HG03460 (cell line): ENCODE measurements around the gene NEK4.
"Not testable (repeated sequence)": the region's sequence is repeated elsewhere in the genome, so short reads cannot be mapped to it uniquely, and the experiment has no call there.

Experiments used
- ATAC-seq: cut with Tn5 transposase; IDR thresholded peaks from one replicate; pipeline ENCODE4 v1.9.1; 2021; ENCODE audit not compliant: unreplicated experiment

NEK4 gene

GRCh38 chr3:52779837-52780585 is 9.3 kb upstream of the NEK4 start:
- ATAC-seq = no peak

- peak; percentile 63 for ATAC-seq
Observed at GRCh38 chr3:52779011-52779836, 8.5 kb upstream of the NEK4 start.

DNA sequence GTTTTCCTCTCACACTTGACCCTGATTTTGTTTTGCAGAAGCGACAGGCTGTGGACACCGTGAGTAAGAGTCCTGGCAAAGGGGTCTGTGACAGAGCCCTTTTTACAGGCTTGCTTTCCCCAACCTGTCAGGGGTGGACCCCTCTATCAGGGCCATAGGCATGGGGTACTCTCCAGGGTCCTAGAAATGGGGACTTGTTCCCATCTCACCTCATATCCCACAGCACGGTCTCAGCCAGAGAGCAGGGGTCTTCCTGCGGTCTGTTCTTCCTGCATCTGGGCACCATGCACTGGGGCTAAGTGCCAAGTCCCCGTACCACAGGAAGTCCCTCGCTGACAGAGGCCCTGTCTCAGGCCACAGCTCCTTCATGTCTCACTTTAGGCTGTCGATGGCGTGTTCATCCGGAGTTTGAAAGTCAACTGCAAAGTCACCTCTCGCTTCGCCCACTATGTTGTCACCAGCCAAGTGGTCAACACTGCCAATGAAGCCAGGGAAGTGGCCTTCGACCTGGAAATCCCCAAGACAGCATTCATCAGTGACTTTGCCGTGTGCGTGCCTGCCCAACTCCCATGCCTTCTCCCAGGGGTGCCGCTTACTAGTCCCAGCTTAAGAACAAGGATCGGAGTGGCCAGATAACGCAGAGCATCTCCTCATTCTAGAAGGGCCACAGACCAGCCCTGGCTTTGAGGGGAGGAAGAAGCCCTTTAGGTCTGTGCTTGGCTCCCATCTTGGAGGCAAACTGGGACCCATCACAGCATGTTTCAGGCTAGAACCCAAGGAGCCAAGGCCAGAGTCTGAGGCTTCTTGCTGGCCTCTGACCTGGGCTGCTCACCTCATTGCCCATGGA is 7.4 kb upstream of the NEK4 start:
- ATAC-seq = no peak

GRCh38 chr3:52777127-52777958 is 6.6 kb upstream of the NEK4 start, which contains the start of gene ITIH1:
Gene ITIH1 (plus strand): TSS chr3:52777599. CDS start chr3:52777616, 17 bp downstream.
- no peak for ATAC-seq

DNA sequence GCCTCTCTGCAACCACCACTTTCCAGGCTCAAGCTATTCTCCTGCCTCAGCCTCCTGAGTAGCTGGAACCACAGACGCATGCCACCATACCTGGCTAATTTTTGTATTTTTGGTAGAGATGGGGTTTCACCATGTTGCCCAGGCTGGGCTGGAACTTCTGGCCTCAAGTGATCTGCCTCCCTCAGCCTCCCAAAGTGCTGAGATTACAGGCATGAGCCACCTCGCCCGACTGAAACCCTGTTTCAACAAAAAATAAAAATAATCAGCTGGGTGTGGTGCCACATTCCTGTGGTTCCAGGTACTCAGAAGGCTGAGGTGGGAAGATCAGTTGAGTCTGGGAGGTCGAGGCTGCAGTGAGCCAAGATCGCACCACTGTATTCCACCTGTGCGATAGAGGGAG is 5.7 kb upstream of the NEK4 start:
- ATAC-seq = not testable (repeated sequence)

DNA sequence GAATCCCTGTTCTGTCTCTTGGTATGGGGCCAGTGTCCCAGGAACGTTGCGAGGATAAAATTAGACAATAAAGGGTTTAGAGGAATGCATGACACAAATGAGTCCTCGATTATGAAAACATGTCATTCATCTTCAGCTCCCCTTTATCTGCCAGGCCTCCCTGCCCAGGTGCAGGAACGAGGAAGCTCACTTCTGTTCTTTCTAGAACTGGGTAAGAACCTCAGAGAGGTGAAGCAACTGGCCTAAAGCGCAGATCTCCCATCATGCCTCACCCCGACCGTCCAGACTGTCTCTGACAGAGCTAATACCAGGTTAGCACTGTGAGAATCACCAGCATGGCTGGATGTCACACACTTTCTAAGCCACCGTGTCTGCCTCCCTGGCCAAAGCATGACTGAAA is 5.1 kb upstream of the NEK4 start:
- ATAC-seq = no peak

DNA sequence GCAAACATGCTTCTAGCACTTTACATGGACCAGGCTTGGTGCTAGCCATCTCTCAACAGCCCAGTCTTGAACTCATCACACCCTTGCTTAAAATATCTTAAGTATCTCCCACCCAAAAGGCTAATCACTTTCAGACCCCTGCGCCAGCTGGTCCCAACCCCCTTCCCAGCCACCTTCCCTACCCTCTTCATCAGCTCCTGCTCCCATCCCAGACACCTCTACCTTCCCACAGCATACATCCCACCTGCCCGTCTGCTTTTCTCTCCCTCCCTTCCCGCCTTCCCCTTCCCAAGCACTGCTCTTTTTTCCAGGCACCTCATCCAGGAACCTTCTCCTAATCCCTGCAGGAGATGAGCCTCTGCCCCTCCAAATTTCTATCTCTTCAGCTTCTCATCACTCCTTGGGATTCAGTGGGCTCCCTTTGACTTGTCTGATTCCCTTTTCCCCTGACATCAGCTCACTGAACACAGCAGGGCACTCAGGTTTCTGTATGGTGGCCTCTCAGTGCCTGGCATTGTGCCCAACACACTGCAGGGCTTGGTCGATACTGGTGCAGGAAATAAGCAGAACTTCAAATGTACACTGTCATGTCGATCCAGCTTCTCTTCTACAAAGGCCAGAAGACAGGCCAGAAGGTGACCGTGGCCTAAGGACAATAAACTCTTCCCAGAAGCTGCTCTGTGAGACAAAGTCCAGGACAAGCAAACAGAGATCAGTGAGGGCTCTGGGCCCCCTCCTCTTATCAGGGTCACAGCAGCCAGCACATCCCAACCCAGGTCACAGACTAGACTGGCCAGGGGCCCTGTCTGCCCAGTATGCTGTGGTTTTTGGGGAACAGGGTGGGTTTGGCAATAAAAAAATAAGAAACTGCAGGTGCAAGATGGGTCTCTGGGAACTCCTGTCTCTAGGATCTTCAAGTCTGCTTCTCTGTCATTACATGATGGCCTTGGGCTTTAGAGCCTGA is 4.4 kb upstream of the NEK4 start:
- no peak for ATAC-seq

DNA sequence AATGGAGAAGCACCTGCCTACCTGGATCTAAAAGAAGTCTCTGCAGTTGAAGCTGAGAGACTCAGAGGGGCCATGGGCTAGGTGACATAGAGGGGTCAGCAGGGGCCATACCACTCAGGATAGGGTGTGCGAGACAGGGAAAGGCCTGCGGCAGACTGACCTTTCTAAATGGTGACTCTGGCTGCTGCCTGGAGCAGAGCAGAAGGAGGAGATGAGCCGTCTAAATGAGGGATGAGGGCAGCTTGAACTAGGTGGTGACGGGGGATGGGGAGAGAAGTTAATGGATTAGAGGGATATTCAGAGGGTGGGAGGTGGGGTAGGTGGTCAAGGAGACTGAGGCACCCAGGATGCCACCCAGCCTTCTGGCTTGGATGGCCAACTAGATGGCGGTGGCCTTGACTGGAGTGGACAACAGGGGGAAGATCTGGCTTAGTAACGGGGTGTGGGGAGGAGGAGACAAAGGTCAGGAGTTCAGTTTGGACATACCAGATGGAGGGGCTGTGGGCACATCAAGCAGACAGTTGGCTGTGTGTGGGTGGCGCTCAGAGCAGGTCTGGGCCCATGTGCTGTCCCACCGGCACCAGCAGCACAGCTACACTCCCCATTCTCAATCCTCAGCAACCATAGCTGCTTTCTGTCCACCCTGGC is 3.5 kb upstream of the NEK4 start:
- ATAC-seq = no peak

- no peak for ATAC-seq
Observed at GRCh38 chr3:52773361-52774065, 2.8 kb upstream of the NEK4 start.

GRCh38 chr3:52771702-52772101 is 962 bp upstream of the NEK4 start:
- ATAC-seq = no peak

- ATAC-seq = peak; percentile 20
Observed at GRCh38 chr3:52771334-52771681, 568 bp upstream of the NEK4 start.

DNA sequence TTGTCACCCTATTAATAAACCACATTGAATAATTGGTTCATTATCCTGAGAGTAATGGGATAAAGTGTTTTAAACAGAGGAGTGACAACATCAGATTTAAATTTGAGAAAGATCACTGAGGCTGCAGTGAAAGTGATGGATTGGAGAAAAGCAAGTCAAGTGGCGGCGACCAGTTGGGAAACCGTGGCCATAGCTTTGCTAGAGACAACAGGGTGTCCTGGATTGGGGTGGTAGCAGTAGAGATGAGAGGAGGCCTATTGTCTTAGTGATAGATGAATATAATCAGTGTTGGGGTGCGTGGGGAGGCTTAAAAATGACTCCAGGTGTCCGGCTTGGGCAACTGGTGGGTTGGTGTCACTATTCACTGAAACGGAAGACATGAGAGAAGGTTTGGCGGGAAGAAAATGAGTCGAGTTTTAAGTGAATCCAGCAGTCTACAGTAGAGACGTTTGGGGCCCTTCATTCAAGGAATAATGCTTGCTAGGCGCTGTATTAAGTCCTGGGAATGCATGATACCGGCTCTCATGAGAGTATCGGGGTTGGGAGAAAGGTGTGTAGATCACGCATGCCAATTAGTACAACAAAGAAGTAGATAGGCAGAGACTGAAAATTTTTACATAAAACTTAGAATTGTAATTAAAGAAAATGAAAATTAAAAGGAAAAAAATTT is 819 bp downstream of the NEK4 start:
- ATAC-seq = no peak

GRCh38 chr3:52763466-52763865 is 7.3 kb downstream of the NEK4 start:
- ATAC-seq = no peak

GRCh38 chr3:52756141-52756540 is 14.6 kb downstream of the NEK4 start:
- no peak for ATAC-seq

- ATAC-seq = no peak
Observed at GRCh38 chr3:52754373-52754772, 16.4 kb downstream of the NEK4 start.

DNA sequence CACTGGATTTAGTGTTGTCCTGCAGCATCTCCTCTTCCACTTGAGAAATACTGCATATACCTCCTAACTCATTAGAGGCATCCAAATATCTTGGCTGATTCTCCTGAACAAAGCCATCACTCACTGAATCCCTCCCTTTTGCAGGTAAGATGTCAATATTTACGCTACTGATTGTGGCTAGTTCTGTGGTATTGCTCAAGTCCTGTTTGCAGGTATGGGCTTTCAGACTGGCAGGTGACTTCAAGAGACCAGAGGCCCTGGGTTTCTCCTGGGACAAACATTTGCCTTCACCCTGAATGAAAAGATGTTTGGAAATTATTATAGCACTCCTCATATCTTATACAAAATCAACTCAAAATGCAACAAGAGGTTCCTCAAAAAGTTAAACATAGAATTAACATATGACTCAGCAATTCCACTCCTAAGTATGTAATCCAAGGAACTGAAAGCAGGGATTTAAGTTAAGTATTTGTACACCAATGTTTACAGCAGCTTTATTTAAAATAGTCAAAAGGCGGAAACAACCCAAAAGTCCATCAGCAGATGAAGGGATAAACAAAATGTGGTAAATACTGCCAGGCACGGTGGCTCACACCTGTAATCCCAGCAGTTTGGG is 18.6 kb downstream of the NEK4 start:
- no peak for ATAC-seq

DNA sequence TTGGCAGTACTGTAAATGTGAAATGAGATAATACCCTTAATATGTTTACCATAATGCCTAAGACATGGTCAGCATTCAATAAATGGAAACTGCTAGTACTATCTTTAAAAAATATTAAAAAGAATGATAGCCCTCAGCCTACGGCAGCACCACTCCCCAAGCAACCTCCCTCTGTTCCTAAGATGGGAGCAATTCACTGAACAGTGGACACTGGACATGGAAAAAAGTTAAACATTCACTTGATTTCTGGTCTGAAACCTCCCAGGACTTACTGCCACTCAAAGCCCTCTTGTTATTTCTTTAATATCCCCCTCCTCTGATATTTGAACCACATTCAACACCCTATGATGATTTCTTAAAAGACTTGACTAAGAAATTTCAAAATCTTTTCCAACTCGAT is 27.0 kb downstream of the NEK4 start:
- no peak for ATAC-seq
